Effector memory CD4-positive, alpha-beta T cell (primary cell): ENCODE results near the gene SYF2.

Experiments
- DNase-seq, 3 donors: peaks; one replicate each; pipeline ENCODE4 v3.0.0-alpha.2; 2020
- H3K27ac ChIP-seq: 2 replicates; pipeline ENCODE4 v1.7.0; 2013; ENCODE audit warnings: mild to moderate bottlenecking, low read length, moderate library complexity; ENCODE audit not compliant: insufficient read depth, poor library complexity, severe bottlenecking
- H3K27me3 ChIP-seq: replicated peaks from 2 replicates; pipeline ENCODE4 v1.7.0; 2013; ENCODE audit warnings: mild to moderate bottlenecking, low read length; ENCODE audit not compliant: insufficient read depth, control insufficient read depth, poor library complexity, severe bottlenecking
- H3K36me3 ChIP-seq: 2 replicates; pipeline ENCODE4 v1.7.0; 2013; ENCODE audit warnings: mild to moderate bottlenecking, low read length, moderate library complexity; ENCODE audit not compliant: control insufficient read depth, insufficient read depth
- H3K4me1 ChIP-seq: 2 replicates; pipeline ENCODE4 v1.7.0; 2013; ENCODE audit warnings: low read length, mild to moderate bottlenecking; ENCODE audit not compliant: control insufficient read depth, insufficient read depth, poor library complexity, severe bottlenecking
- H3K4me3 ChIP-seq: 2 replicates; pipeline ENCODE4 v1.7.0; 2013; ENCODE audit warnings: low read length, low read depth, mild to moderate bottlenecking; ENCODE audit not compliant: insufficient read depth, poor library complexity, severe bottlenecking
- H3K9me3 ChIP-seq: 2 replicates; pipeline ENCODE4 v1.7.0; 2013; ENCODE audit warnings: mild to moderate bottlenecking, low read length, moderate library complexity; ENCODE audit not compliant: control insufficient read depth

The SYF2 gene

GRCh38 chr1:25223471-25223870, 8.8 kb downstream of the SYF2 start:
- Histone ChIP-seq H3K4me1 (no peaks in the 10 kb centered on the region), H3K27ac (no peak overlapping the region), H3K4me3 (no peak overlapping the region), H3K36me3 (peaks cover 72% of the 10 kb centered on the region), H3K9me3 (no peaks in the 10 kb centered on the region), H3K27me3 (no peaks in the 10 kb centered on the region)
- no peak for DNase-seq

DNA sequence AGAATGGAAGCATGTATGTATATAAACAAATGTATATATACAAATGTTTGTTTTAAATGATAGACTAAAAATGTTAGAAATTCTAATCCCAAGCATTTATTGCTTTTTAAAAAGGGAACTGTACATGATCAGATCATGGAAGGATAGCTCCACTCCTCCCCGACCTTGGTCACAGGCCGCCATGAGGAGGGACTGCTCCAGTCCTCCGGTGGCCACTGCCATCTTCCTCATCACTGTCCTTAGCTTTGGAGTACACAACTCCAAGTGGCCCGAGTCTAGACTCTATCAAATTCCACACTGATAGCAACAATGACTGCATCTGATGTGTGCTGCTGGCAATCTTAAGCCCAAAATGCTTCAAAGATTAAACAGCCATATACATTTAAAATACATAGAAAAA, 9.7 kb downstream of the SYF2 start:
- Histone ChIP-seq H3K27me3 (no peaks in the 10 kb centered on the region), H3K27ac (no peak overlapping the region), H3K4me1 (no peaks in the 10 kb centered on the region), H3K36me3 (peaks cover 63% of the 10 kb centered on the region), H3K9me3 (no peaks in the 10 kb centered on the region), H3K4me3 (no peak overlapping the region)
- no peak for DNase-seq

- no peaks in the 10 kb centered on the region for H3K27me3 ChIP-seq
- peaks cover 48% of the 10 kb centered on the region for H3K36me3 ChIP-seq
- no peaks in the 10 kb centered on the region for H3K4me1 ChIP-seq
- no peaks in the 10 kb centered on the region for H3K9me3 ChIP-seq
- no peak overlapping the region for H3K4me3 ChIP-seq
- no peak overlapping the region for H3K27ac ChIP-seq
- no peak for DNase-seq
These were observed 11.6 kb downstream of the SYF2 start for GRCh38 chr1:25220666-25221065.

- Histone ChIP-seq H3K27ac (no peak overlapping the region), H3K27me3 (no peaks in the 10 kb centered on the region), H3K36me3 (peaks cover 41% of the 10 kb centered on the region), H3K9me3 (no peaks in the 10 kb centered on the region), H3K4me1 (no peaks in the 10 kb centered on the region), H3K4me3 (no peak overlapping the region)
- no peak for DNase-seq
These were observed 12.5 kb downstream of the SYF2 start for GRCh38 chr1:25219661-25220251.

DNA sequence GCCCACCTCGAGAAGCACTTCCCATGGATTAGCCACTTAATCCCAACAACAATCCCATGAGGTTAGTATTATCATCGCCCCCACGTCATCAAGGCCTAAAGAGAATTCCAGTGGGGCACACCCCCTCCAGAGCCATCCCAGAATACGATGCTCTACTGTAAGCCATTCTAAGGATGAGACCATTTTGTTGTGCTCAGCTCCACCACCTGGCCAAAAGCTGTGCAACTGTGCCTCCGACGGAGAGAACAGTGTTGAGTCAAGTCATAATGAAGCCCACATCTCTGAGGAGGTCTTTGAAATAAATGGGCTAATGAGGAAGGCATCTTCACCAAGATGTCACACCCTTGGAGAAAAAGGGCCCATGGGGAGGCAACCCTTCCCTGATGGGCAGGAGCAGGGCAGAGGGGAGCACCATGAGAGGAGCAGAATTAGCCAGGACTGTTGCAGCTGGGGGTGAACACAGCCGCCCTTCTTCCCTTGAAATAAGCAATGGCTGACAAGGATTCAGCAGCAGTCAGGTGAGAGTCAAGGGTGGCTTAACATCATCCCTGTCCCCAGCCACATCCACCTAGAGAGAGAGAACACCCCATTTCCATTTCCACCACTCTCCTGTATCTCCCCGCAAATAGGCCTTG, 14.6 kb downstream of the SYF2 start:
- Histone ChIP-seq H3K4me1 (no peaks in the 10 kb centered on the region), H3K4me3 (no peak overlapping the region), H3K9me3 (no peaks in the 10 kb centered on the region), H3K27me3 (no peaks in the 10 kb centered on the region), H3K36me3 (peaks cover 22% of the 10 kb centered on the region), H3K27ac (no peak overlapping the region)
- DNase-seq: no peak

DNA sequence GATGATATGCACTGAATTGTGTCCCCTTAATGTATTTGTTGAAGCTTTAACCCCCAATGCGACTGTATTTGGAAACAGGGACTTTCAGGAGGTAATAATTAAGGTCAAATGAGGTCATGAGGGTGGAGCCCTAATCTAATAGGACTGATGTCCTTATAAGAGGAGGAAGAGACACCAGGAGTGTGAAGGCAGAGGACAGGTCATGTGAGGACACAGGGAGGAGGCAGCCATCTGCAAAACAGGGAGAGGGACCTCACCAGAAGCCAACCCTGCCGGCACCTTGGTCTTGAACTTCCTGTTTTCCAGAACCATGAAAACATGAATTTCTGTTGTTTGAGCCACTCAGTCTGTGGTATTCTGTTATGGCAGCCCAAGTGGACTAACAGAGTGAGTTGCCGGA, 15.3 kb downstream of the SYF2 start:
- H3K36me3 ChIP-seq: peaks cover 15% of the 10 kb centered on the region
- DNase-seq: no peak
- no peaks in the 10 kb centered on the region for H3K4me1 ChIP-seq
- no peak overlapping the region for H3K4me3 ChIP-seq
- no peaks in the 10 kb centered on the region for H3K9me3 ChIP-seq
- no peaks in the 10 kb centered on the region for H3K27me3 ChIP-seq
- H3K27ac ChIP-seq: no peak overlapping the region

DNA sequence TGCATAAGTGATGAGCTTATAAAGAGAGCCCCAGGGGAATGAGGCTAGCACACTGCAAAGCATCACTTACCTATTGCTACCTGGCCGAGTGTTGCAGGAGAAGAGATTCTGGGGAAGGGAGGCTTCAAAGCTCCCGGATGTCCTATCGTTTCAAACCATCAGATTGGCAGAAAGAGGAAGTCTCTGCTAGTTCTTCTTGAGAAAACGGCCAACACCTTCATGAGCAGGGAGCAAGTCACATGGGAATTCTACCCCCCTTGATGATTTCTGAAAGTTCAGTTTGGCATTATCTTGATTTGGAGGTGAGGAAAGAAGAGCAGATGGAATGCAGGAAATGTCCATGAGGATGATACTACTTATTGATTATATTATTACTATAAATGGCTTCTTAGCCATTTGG, 16.2 kb downstream of the SYF2 start:
- Histone ChIP-seq H3K27me3 (no peaks in the 10 kb centered on the region), H3K36me3 (peaks cover 6% of the 10 kb centered on the region), H3K4me3 (no peak overlapping the region), H3K27ac (no peak overlapping the region), H3K9me3 (no peaks in the 10 kb centered on the region), H3K4me1 (no peaks in the 10 kb centered on the region)
- DNase-seq: no peak

- DNase-seq: no peak
- Histone ChIP-seq H3K36me3 (no peaks in the 10 kb centered on the region), H3K9me3 (no peaks in the 10 kb centered on the region), H3K4me3 (no peak overlapping the region), H3K27me3 (no peaks in the 10 kb centered on the region), H3K4me1 (no peaks in the 10 kb centered on the region), H3K27ac (no peak overlapping the region)
These were observed 19.6 kb downstream of the SYF2 start for GRCh38 chr1:25212725-25213124.

GRCh38 chr1:25210728-25211127, 21.6 kb downstream of the SYF2 start:
- no peaks in the 10 kb centered on the region for H3K4me1 ChIP-seq
- DNase-seq: no peak
- no peak overlapping the region for H3K27ac ChIP-seq
- no peak overlapping the region for H3K4me3 ChIP-seq
- H3K36me3 ChIP-seq: no peaks in the 10 kb centered on the region
- H3K27me3 ChIP-seq: no peaks in the 10 kb centered on the region
- H3K9me3 ChIP-seq: no peaks in the 10 kb centered on the region

GRCh38 chr1:25209516-25209915, 22.8 kb downstream of the SYF2 start:
- Histone ChIP-seq H3K4me3 (no peak overlapping the region), H3K4me1 (no peaks in the 10 kb centered on the region), H3K36me3 (no peaks in the 10 kb centered on the region), H3K27me3 (no peaks in the 10 kb centered on the region), H3K9me3 (no peaks in the 10 kb centered on the region), H3K27ac (no peak overlapping the region)
- DNase-seq: no peak
